Right ventricle myocardium inferior (tissue), 1 donor: ENCODE results near the gene SLIT3. TPM values are rescaled to one million over a fixed set of nuclear protein-coding genes. Genes with fewer than 3 reads are reported as not detected.
"Not testable (repeated sequence)": the region's sequence is repeated elsewhere in the genome, so short reads cannot be mapped to it uniquely, and the experiment has no call there.

Experiments used
- ATAC-seq: fragments of 200-7000 bp; cut with Tn5 transposase; one replicate; pipeline ENCODE4 v1.9.1; 2020; ENCODE audit warnings: mild to moderate bottlenecking, moderate library complexity
- DNase-seq: peaks from one replicate; pipeline ENCODE4 v3.0.0; 2021; ENCODE audit errors: missing footprints
- intact Hi-C: fragments of 100-400 bp; cut with DNase I; formaldehyde crosslinking; loops from one replicate; pipeline ENCODE4 v1.11.0; 2022
- total RNA-seq: library from RNA; stranded (reverse); fragmentation: NEBNext Ultra II Directional; extraction: Animal tissue kit (Norgen Biotek cat#: 25700); gene quantifications from one replicate; pipeline ENCODE4 v1.2.1, GENCODE V29; 2021
- donor health status: DM: no; HTN: yes; CAD: no; lungs with severe emphysema.

SLIT3 gene
- total RNA-seq, 1 donor from 2014 or later, result 12.4 TPM

DNA sequence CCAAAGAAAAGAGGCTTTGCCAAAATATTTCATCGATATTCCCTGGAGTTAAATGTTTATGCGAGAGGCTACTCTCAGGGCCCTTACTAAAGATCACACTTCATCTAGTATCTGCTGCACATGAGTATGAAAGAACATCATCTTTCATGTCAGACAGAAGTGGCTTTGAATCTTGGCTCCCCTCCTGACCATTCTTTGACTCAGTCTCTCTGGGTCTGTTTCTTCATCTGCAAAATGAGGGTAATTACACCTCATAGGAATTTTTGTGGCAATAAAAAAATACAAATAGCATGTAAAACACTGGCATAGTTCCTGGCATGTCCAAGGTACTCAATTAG is 58.1 kb downstream of the SLIT3 start:
- intact Hi-C loops, result no loop called here
- no peak for ATAC-seq

DNA sequence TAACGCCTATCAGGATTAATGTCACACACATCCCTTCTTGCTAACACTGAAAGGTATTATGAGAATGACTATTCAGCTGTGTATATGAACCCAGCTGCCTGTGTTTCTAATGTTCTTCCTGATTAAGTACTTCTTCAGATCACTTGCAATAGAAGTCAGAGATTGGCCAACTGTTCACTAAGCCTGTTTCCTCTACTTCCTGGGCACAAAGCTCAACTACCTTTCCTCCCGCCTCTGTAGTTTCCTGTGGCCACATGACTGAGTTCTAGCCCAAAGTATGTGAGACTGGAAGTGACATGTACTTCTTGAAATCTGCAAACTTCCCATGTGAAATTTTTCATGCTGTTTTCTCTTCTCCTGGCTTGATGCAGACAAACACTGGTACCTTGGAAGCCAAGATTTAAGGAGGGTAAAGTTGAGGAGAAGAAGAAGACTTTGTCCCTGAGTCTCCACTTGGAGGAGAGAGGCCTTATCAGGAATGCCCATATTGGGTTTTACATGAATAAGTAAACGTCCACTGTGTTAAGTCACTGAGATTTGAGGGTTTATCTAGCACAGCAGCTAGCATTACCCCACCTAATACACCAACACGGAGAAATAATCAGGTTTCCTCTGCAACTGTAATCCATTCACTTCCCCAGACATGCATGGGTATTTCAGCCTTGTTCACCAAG is 58.6 kb downstream of the SLIT3 start:
- intact Hi-C loops, result no loop called here
- ATAC-seq (no peak), DNase-seq (no peak)

More for the DNA sequence above, 58.1 kb downstream of the SLIT3 start:
- DNase-seq, result no peak

DNA sequence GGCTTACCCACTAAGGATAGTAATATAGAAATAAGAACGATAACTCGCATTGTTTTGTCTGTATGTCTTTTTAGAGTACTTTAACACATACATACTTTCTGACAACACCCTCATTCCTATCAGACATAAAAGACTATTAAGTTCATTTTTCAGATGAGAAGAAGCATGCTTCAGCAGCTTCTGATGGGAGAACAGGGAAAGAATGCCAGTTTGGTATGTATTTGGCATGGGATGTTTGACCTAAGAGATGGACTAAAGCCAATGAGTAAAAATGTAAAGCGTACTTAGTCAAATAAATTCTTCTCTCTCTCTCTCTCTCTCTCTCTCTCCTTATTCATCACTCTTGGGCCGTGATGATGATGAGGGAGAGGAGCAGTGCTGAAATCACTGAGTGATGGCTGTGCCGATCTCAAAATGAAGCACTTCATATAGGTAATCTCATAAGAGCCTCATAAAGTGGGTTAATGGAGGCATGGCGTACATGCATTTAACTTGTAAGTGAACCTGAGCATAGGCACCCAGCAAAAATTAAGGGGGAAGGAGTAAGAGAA is 71.5 kb downstream of the SLIT3 start:
- ATAC-seq, result no peak
- DNase-seq, result no peak
- intact Hi-C loops, result no loop called here

- intact Hi-C loops, result no loop called here
- ATAC-seq (no peak), DNase-seq (no peak)
Measured at GRCh38 chr5:169226895-169227294, 74.0 kb downstream of the SLIT3 start.

DNA sequence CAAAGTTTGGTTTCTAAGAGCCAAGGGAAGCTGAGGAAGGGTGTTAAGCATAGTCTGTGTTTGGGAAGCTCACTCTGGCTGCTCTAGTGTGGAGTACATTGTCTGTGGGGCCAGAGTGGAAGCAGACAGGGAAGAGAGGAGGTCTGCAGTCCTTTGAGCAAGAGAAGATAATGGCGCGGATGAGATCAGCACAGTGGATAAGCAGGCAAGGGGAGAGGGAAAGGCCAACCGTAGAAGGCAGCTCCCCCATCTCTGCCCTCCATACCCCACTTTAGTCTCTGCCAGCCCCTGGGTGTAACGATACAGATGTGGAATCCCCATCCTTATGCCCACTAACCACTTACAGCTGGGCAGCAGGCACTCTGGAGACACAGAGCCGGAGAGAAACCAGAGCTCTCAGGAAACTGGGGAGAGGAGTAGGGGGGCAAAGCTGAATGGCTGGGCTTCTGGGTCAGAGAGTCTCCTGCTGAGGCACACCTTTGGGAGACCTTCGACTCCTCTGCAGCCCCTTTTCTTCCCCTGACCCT is 75.0 kb downstream of the SLIT3 start:
- DNase-seq (no peak), ATAC-seq (no peak)
- intact Hi-C loops, result no loop called here

DNA sequence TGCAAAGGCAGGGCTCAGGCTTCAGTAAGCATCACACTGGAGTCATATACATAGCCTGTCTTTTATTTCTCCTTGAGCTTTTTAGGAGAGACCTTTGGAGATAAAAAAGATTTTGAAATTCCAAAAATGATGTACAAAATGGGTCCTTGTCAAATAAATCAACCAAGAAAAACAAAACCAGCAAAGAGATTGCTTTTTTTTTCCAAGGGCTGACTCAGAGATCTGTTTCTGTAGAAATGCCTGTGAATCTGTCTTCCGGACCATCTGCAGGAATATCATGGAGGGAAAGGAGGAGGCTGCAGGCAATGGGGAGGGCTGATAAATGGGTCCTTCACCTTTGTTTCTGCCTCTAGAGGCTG is 77.4 kb downstream of the SLIT3 start:
- no peak for ATAC-seq
- intact Hi-C loops, result no loop called here

GRCh38 chr5:169222934-169223594 is 77.9 kb downstream of the SLIT3 start:
- intact Hi-C loops, result no loop called here
- ATAC-seq, result no peak
- no peak for DNase-seq

More for the DNA sequence above, 77.4 kb downstream of the SLIT3 start:
- DNase-seq, result no peak

DNA sequence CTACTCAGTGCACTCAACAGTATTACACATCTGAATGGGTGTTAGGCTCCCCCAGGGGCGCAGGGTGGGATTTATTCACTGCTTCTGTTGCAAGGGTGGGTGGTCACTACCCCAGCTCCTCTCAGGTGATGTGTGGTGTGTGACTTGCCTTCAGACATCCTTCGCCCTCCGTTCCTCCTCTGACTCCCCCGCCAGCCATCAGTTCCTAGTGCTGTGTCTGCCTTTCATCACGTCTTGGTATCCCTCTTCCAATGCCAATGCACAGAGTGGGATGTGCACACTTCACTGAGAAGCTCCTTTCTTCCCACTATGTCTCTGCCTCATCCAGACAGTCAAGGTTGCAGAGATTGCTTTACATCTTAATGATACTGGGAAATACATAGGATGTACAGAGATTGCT is 79.4 kb downstream of the SLIT3 start:
- intact Hi-C loops, result no loop called here
- ATAC-seq (no peak), DNase-seq (no peak)

- no peak for DNase-seq
- intact Hi-C loops, result no loop called here
- no peak for ATAC-seq
Measured at GRCh38 chr5:169219961-169220360, 81.0 kb downstream of the SLIT3 start.

GRCh38 chr5:169219351-169219750 is 81.6 kb downstream of the SLIT3 start:
- ATAC-seq (no peak), DNase-seq (no peak)
- intact Hi-C loops, result no loop called here

DNA sequence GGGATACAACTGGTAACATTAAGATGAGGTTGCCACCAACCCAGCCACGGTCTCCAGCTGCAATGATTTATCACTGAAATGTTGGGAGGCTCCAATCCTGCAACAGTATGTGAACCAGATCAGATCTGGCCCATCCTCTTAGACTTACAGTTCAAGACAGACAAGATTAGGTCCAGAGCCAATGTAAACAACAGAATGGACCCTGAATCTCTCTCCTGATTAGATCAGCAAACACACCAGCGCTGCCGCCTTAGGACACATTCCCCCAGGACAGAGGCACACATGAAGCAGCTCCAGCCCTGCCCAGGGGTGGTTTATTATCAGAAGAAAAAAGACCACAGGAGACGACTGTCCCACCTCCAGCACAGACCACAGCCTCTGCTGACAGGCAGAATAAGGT is 82.1 kb downstream of the SLIT3 start:
- DNase-seq (no peak), ATAC-seq (no peak)
- intact Hi-C loops, result no loop called here

- intact Hi-C loops, result no loop called here
- DNase-seq (no peak), ATAC-seq (no peak)
Measured at GRCh38 chr5:169218176-169218575, 82.8 kb downstream of the SLIT3 start.

GRCh38 chr5:169216866-169217265 is 84.1 kb downstream of the SLIT3 start:
- DNase-seq, result no peak
- intact Hi-C loops, result no loop called here
- ATAC-seq, result no peak

DNA sequence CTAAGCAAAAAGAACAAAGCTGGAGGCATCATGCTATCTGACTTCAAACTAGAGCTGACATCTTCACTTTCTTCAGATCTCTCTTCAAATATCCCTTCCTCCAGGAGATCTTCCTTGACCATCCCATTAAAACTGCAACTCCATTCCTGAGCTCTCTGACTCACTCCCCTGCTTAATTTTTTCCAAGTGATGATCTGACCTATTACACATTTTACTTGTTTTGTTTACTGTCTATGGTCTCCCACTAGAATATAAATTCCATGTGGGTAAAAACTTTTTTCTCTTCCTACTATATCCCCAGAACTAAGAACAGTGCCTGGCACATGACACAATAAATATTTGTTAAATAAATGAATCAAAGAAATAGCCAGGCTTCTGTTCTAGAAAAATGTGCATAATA is 87.5 kb downstream of the SLIT3 start:
- ATAC-seq (no peak), DNase-seq (no peak)
- intact Hi-C loops, result no loop called here

DNA sequence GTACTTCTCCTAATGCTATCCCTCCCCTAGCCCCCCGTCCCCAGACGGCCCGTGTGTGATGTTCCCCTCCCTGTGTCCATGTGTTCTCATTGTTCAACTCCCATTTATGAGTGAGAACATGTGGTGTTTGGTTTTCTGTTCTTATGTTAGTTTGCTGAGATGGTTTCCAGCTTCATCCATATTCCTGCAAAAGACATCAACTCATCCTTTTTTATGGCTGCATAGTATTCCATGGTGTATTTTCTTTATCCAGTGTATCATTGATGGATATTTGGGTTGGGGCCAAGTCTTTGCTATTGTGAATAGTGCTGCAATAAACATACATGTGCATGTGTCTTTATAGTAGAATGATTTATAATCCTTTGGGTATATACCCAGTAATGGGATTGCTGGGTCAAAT is 89.2 kb downstream of the SLIT3 start:
- DNase-seq, ATAC-seq, intact Hi-C loops: not testable (repeated sequence)

DNA sequence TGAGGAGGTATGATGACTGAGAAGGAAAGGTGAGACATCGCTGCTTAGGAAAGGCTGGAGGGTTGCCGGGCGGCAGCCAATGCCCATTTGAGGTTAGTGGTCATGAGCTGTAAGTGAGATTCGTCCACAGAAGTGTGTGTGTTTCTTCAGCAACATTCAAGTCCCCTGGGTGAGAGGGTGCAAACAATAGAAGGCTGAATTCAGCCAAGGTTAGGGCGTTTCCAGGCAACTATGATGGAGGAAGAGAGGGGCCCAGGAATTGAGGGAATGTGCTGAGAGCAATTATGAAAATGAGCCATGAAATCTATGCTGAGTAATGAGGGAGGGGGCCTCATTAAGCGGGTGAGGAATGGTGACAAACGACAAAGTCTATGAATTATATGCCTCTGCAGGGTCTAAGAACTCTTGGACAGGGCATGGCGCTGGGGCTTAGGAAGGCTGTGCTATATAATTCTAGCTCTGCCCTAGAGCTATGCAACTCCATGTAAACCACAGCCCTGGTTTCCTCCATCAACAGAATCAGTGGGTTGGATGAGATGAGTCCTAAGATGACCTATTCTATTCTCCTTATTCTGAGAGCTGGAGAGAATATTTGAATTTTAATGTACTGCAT is 96.0 kb downstream of the SLIT3 start:
- no peak for ATAC-seq
- intact Hi-C loops, result no loop called here
- no peak for DNase-seq

- no peak for ATAC-seq
- intact Hi-C loops, result no loop called here
Measured at GRCh38 chr5:169202969-169203368, 98.0 kb downstream of the SLIT3 start.

GRCh38 chr5:169201597-169201996 is 99.3 kb downstream of the SLIT3 start:
- intact Hi-C loops, result no loop called here
- ATAC-seq (no peak), DNase-seq (no peak)

More at GRCh38 chr5:169202969-169203368, 98.0 kb downstream of the SLIT3 start:
- DNase-seq, result no peak

GRCh38 chr5:169200125-169200778 is 100.7 kb downstream of the SLIT3 start:
- intact Hi-C loops, result no loop called here
- no peak for ATAC-seq
- DNase-seq, result no peak
